IMR-90 (cell line): Measurements from ENCODE around the gene KIR3DL3. TPM values are rescaled to one million over a fixed set of nuclear protein-coding genes. Genes with fewer than 3 reads are reported as not detected.
"Not testable (repeated sequence)": the region's sequence is repeated elsewhere in the genome, so short reads cannot be mapped to it uniquely, and the experiment has no call there.

ENCODE experiments used
- ATAC-seq: fragments of 200-7000 bp; cut with Tn5 transposase; 2 replicates; pipeline ENCODE4 v1.9.1; 2020; ENCODE audit warnings: low read depth, mild to moderate bottlenecking, moderate library complexity
- BruUV-seq: library from RNA; stranded (reverse); fragments of 400-500 nt; replicated peaks from 2 replicates; lab custom pipeline; 2021; lab: Mats Ljungman, UMichigan
- CTCF ChIA-PET: fragments of 300-600 bp; formaldehyde crosslinking; extraction: SDS; loops from one replicate; lab custom pipeline; 2021; ENCODE audit warnings: antibody characterized with exemption; lab: Yijun Ruan, JAX
- POLR2A ChIA-PET: fragments of 300-600 bp; sonication (Branson Sonifier 250); formaldehyde crosslinking; loops from one replicate; lab custom pipeline; 2022; ENCODE audit warnings: antibody characterized with exemption; ENCODE audit not compliant: unreplicated experiment; lab: Charles Lee
- DNase-seq: peaks from one replicate; pipeline ENCODE4 v3.0.0; 2013
- H2AFZ ChIP-seq: replicated peaks from 2 replicates; pipeline ENCODE3; 2013; ENCODE audit warnings: low read length, mild to moderate bottlenecking; ENCODE audit not compliant: poor library complexity
- H2AK5ac ChIP-seq: 2 replicates; pipeline ENCODE4 v1.6.1; 2013; ENCODE audit warnings: low read depth, low read length, inconsistent platforms
- H2AK9ac ChIP-seq: replicated peaks from 2 replicates; pipeline ENCODE3; 2013; ENCODE audit warnings: mild to moderate bottlenecking, low read depth, low read length, moderate library complexity; ENCODE audit not compliant: poor library complexity
- H2BK120ac ChIP-seq: 2 replicates; pipeline ENCODE4 v1.6.1; 2013; ENCODE audit warnings: low read depth, low read length, inconsistent platforms
- H2BK15ac ChIP-seq: 3 replicates; pipeline ENCODE4 v1.6.1; 2013; ENCODE audit warnings: low read depth, low read length, inconsistent platforms
- H2BK20ac ChIP-seq: 2 replicates; pipeline ENCODE4 v1.6.1; 2013; ENCODE audit warnings: low read depth, mild to moderate bottlenecking, inconsistent platforms, low read length, moderate library complexity
- H2BK5ac ChIP-seq: 2 replicates; pipeline ENCODE4 v1.6.1; 2013; ENCODE audit warnings: mild to moderate bottlenecking, low read depth, low read length, inconsistent platforms; ENCODE audit not compliant: poor library complexity, severe bottlenecking
- H3K14ac ChIP-seq: replicated peaks from 2 replicates; pipeline ENCODE4 v1.6.1; 2013; ENCODE audit warnings: low read depth, low read length, inconsistent platforms
- H3K18ac ChIP-seq: 2 replicates; pipeline ENCODE4 v1.6.1; 2013; ENCODE audit warnings: low read depth, low read length, control low read depth
- H3K23ac ChIP-seq: 2 replicates; pipeline ENCODE4 v1.6.1; 2013; ENCODE audit warnings: low read depth, low read length, inconsistent platforms
- H3K27ac ChIP-seq: 2 replicates; pipeline ENCODE4 v1.5.1; 2013; ENCODE audit warnings: mild to moderate bottlenecking, control low read depth, low read length; ENCODE audit not compliant: insufficient read depth
- H3K27me3 ChIP-seq: 2 replicates; pipeline ENCODE4 v1.6.1; 2013; ENCODE audit warnings: low read length; ENCODE audit not compliant: control insufficient read depth, insufficient read depth
- H3K36me3 ChIP-seq: 2 replicates; pipeline ENCODE4 v1.6.1; 2013; ENCODE audit warnings: low read length, mixed read lengths; ENCODE audit not compliant: control insufficient read depth, insufficient read depth
- H3K4ac ChIP-seq: 2 replicates; pipeline ENCODE4 v1.6.1; 2013; ENCODE audit warnings: low read depth, low read length, inconsistent platforms
- H3K4me1 ChIP-seq: 2 replicates; pipeline ENCODE4 v1.6.1; 2013; ENCODE audit warnings: low read length, mixed read lengths; ENCODE audit not compliant: control insufficient read depth, insufficient read depth
- H3K4me2 ChIP-seq: 2 replicates; pipeline ENCODE4 v1.6.1; 2013; ENCODE audit warnings: low read depth, mild to moderate bottlenecking, control low read depth, low read length, moderate library complexity
- H3K4me3 ChIP-seq: 2 replicates; pipeline ENCODE4 v1.5.1; 2013; ENCODE audit warnings: low read depth, mild to moderate bottlenecking, control low read depth, low read length, moderate library complexity; ENCODE audit not compliant: insufficient read depth
- H3K56ac ChIP-seq: 2 replicates; pipeline ENCODE4 v1.6.1; 2013; ENCODE audit warnings: low read length, inconsistent platforms; ENCODE audit not compliant: insufficient read depth; ENCODE audit errors: extremely low read depth
- H3K79me1 ChIP-seq, 2 experiments: 2 replicates each; pipeline ENCODE4 v1.6.1; 2013; ENCODE audit warnings: low read length in 2 of 2, inconsistent platforms in 1 of 2, low read depth in 1 of 2
- H3K9ac ChIP-seq: 2 replicates; pipeline ENCODE4 v1.6.1; 2013; ENCODE audit warnings: low read depth, low read length, control low read depth
- H3K9me1 ChIP-seq: 2 replicates; pipeline ENCODE4 v1.6.1; 2013; ENCODE audit warnings: low read length, inconsistent platforms; ENCODE audit not compliant: insufficient read depth
- H3K9me3 ChIP-seq: 2 replicates; pipeline ENCODE4 v1.6.1; 2013; ENCODE audit warnings: low read length; ENCODE audit not compliant: control insufficient read depth, insufficient read depth
- H4K20me1 ChIP-seq: 2 replicates; pipeline ENCODE4 v1.6.1; 2013; ENCODE audit warnings: low read length, inconsistent platforms; ENCODE audit not compliant: insufficient read depth
- H4K5ac ChIP-seq: 2 replicates; pipeline ENCODE4 v1.6.1; 2013; ENCODE audit warnings: mild to moderate bottlenecking, low read depth, low read length, control low read depth
- H4K8ac ChIP-seq, 2 experiments: 2 replicates each; pipeline ENCODE4 v1.6.1; 2013; ENCODE audit warnings: low read depth in 2 of 2, low read length in 2 of 2, control low read depth in 1 of 2, inconsistent platforms in 1 of 2
- H4K91ac ChIP-seq: 2 replicates; pipeline ENCODE4 v1.6.1; 2013; ENCODE audit warnings: low read depth, low read length, inconsistent platforms; ENCODE audit not compliant: insufficient read depth
- CHD1 ChIP-seq: IDR thresholded peaks from 2 replicates; pipeline ENCODE4 v1.6.1; 2012; ENCODE audit warnings: low read depth, low read length, improper control_type of control experiment
- MAFK ChIP-seq: IDR thresholded peaks from 2 replicates; pipeline ENCODE4 v1.6.1; 2012; ENCODE audit warnings: low read depth, low read length, improper control_type of control experiment
- RCOR1 ChIP-seq: IDR thresholded peaks from 2 replicates; pipeline ENCODE4 v1.6.1; 2012; ENCODE audit warnings: mild to moderate bottlenecking, low read length, improper control_type of control experiment; ENCODE audit not compliant: insufficient replicate concordance
- SMC3 ChIP-seq: fragments of 150-350 bp; IDR thresholded peaks from 2 replicates; pipeline ENCODE4 v1.6.1; 2016; ENCODE audit warnings: low read depth, mild to moderate bottlenecking, antibody characterized with exemption, low read length, moderate library complexity
- WGBS, 2 experiments: methylation state at CpG; one replicate each; pipeline versions ENCODE4 v1.1.5 to v1.1.7; 2013; ENCODE audit warnings: missing lambda C conversion rate in 2 of 2; ENCODE audit not compliant: insufficient read length in 1 of 2; ENCODE audit errors: extremely low coverage in 2 of 2; 5-methylcytosine and 5-hydroxymethylcytosine counted together
- dilution Hi-C: fragments of 300-500 bp; cut with HindIII; formaldehyde crosslinking; loops from one replicate; pipeline ENCODE4 v1.14.3; 2018; ENCODE audit warnings: low sequenced_read_pairs; ENCODE audit not compliant: unreplicated experiment
- in situ Hi-C: fragments of 300-500 bp; cut with MboI; formaldehyde crosslinking; loops from 3 replicates; pipeline ENCODE4 v1.14.3; 2019; ENCODE audit warnings: low sequenced_read_pairs, inconsistent platforms, mixed read lengths
- intact Hi-C: fragments of 100-400 bp; cut with micrococcal nuclease; formaldehyde crosslinking; loops from 2 replicates; pipeline ENCODE4 v1.10.0; 2022
- polyA plus RNA-seq, 3 experiments: library from polyadenylated mRNA; depleted of rRNA; stranded (reverse); fragments of >200 nt; gene quantifications; 2 replicates each; pipeline ENCODE4 v1.2.3, GENCODE V29; 2012; ENCODE audit warnings: low replicate concordance in 1 of 3
- total RNA-seq: library from RNA; depleted of rRNA; stranded (reverse); fragments of >200 nt; gene quantifications from 2 replicates; pipeline ENCODE4 v1.2.3, GENCODE V29; 2012

The KIR3DL3 gene
- total and polyA plus RNA-seq, 2 of the 4 experiments (the other 2 are of a cell fraction): not detected

GRCh38 chr19:54677217-54677616, 47.0 kb upstream of the KIR3DL3 start:
- in situ Hi-C loops (no loop called here), dilution Hi-C loops (no loop called here), intact Hi-C loops (no loop called here)
- POLR2A ChIA-PET: no interaction called here
- Histone ChIP-seq H2BK20ac (no peak overlapping the region), H3K9me3 (peaks cover 3% of the 10 kb centered on the region; the same call in 1 of the 2 replicates), H3K9ac (no peak overlapping the region), H3K56ac (no peak overlapping the region), H2BK120ac (no peak overlapping the region), H3K14ac (no peak overlapping the region), H3K18ac (no peak overlapping the region), H3K79me1 (no peaks in the 10 kb centered on the region), H3K4me2 (no peak overlapping the region), H4K8ac (no peak overlapping the region), H3K27ac (no peak overlapping the region), H2AK9ac (no peak overlapping the region), H3K36me3 (no peaks in the 10 kb centered on the region), H2AFZ (no peak overlapping the region), H3K4ac (no peak overlapping the region), H3K4me3 (no peak overlapping the region), H4K91ac (no peak overlapping the region), H2BK5ac (no peak overlapping the region), H2BK15ac (no peak overlapping the region), H4K5ac (no peak overlapping the region), H3K23ac (no peak overlapping the region), H3K9me1 (no peaks in the 10 kb centered on the region), H4K20me1 (no peaks in the 10 kb centered on the region), H3K4me1 (no peaks in the 10 kb centered on the region), H2AK5ac (no peak overlapping the region), H3K27me3 (no peaks in the 10 kb centered on the region)
- DNase-seq (no peak), ATAC-seq (no peak)
- no peak for TF ChIP-seq MAFK
- TF ChIP-seq SMC3: no peak
- no peak for TF ChIP-seq CHD1
- no peak for TF ChIP-seq RCOR1
- CTCF ChIA-PET: no interaction called here
- no CpG with 5 or more reads among the region's 4 CpGs for WGBS, 2 experiments
- BruUV-seq: no TSS peak

GRCh38 chr19:54681596-54681995, 42.6 kb upstream of the KIR3DL3 start:
- no CpG with 5 or more reads among the region's 12 CpGs for WGBS, 2 experiments
- in situ Hi-C loops, H4K5ac ChIP-seq, H3K27me3 ChIP-seq, ATAC-seq, H3K14ac ChIP-seq, H3K4ac ChIP-seq, H3K27ac ChIP-seq, H2AK9ac ChIP-seq, intact Hi-C loops, H2AFZ ChIP-seq, H2BK15ac ChIP-seq, H3K9me3 ChIP-seq, H3K9me1 ChIP-seq, DNase-seq, POLR2A ChIA-PET, dilution Hi-C loops, CTCF ChIA-PET, H3K4me2 ChIP-seq, H4K20me1 ChIP-seq, H2BK5ac ChIP-seq, H2BK120ac ChIP-seq, H3K79me1 ChIP-seq, H3K4me3 ChIP-seq, H2BK20ac ChIP-seq, H3K9ac ChIP-seq, H3K4me1 ChIP-seq, H3K56ac ChIP-seq, H3K23ac ChIP-seq, H4K8ac ChIP-seq, H3K18ac ChIP-seq, H4K91ac ChIP-seq, BruUV-seq, H3K36me3 ChIP-seq, H2AK5ac ChIP-seq: not testable (repeated sequence)
